Measurements from ENCODE around the gene OR7A5. TPM values are rescaled to one million over a fixed set of nuclear protein-coding genes. Genes with fewer than 3 reads are reported as not detected.

The OR7A5 gene
- total and polyA plus RNA-seq, 5 donors = 0.02 TPM; not detected in 4

Other genes with a start within 250 kb of the OR7A5 start
- gene ADGRE3, start 160.3 kb downstream of the OR7A5 start, total RNA-seq = not detected
- not detected for gene ADGRE3, start 160.3 kb downstream of the OR7A5 start, polyA plus RNA-seq
- gene ZNF333, start 145.1 kb downstream of the OR7A5 start, total RNA-seq = 10 to 100 TPM in 2 of 4 donors, 1 to 10 TPM in 2; 8.3 to 10.6 (median 10.1) TPM
- 8.2 TPM for gene ZNF333, start 145.1 kb downstream of the OR7A5 start, polyA plus RNA-seq
- gene ADGRE2, start 56.6 kb downstream of the OR7A5 start, total RNA-seq = 1 to 10 TPM in 2 of 4 donors, under 1 TPM in 2; 0.51 to 1.4 (median 0.98) TPM
- gene ADGRE2, start 56.6 kb downstream of the OR7A5 start, polyA plus RNA-seq = 0.25 TPM
- not detected for gene OR7C1, start within 50 bp of the OR7A5 start, total RNA-seq
- gene OR7C1, start within 50 bp of the OR7A5 start, polyA plus RNA-seq = 0.05 TPM
- not detected for gene OR7A10, start 13.7 kb upstream of the OR7A5 start, total RNA-seq
- gene OR7A10, start 13.7 kb upstream of the OR7A5 start, polyA plus RNA-seq = not detected
- not detected for gene OR7A17, start 50.9 kb upstream of the OR7A5 start, total RNA-seq
- not detected for gene OR7A17, start 50.9 kb upstream of the OR7A5 start, polyA plus RNA-seq
- gene OR7C2, start 106.3 kb upstream of the OR7A5 start, total RNA-seq = not detected
- not detected for gene OR7C2, start 106.3 kb upstream of the OR7A5 start, polyA plus RNA-seq
- gene SLC1A6, start 144.7 kb upstream of the OR7A5 start, total RNA-seq = not detected
- gene SLC1A6, start 144.7 kb upstream of the OR7A5 start, polyA plus RNA-seq = not detected
- not detected for gene CASP14, start 214.3 kb upstream of the OR7A5 start, total RNA-seq
- not detected for gene CASP14, start 214.3 kb upstream of the OR7A5 start, polyA plus RNA-seq
- not detected for gene OR1I1, start 247.0 kb upstream of the OR7A5 start, total RNA-seq
- gene OR1I1, start 247.0 kb upstream of the OR7A5 start, polyA plus RNA-seq = not detected